ENCODE data around the gene ADGRL1. TPM values are rescaled to one million over a fixed set of nuclear protein-coding genes. Genes with fewer than 3 reads are reported as not detected.

The ADGRL1 gene
- total and polyA plus RNA-seq, 2 of the 8 experiments (the other 6 are each of a cell fraction or from before 2014, with no cell fraction given) = 95.6 to 112 TPM

GRCh38 chr19:14112051-14112808 lies 93.7 kb downstream of the ADGRL1 start (continued):
- TF ChIP-seq CBX5 (IDR thresholded peaks at IDR 0.05; ENCODE audit: low read depth, low read length) (no peak), MAFK (IDR thresholded peaks at IDR 0.05; ENCODE audit: low read depth, low read length) (no peak), POLR2AphosphoS5 (IDR thresholded peaks at IDR 0.05; ENCODE audit: low read depth, low read length) (no peak), TCF12 (IDR thresholded peaks at IDR 0.05; ENCODE audit: low read depth, low read length) (no peak), MAX (IDR thresholded peaks at IDR 0.05) (no peak), JUND (IDR thresholded peaks at IDR 0.05; ENCODE audit: low read length) (no peak), KDM1A (IDR thresholded peaks at IDR 0.05; ENCODE audit: borderline replicate concordance, low read length) (no peak), EGR1 (IDR thresholded peaks at IDR 0.05; ENCODE audit: borderline replicate concordance, low read depth, low read length) (no peak), TAF7 (optimal IDR thresholded peaks at IDR 0.05; ENCODE audit: borderline replicate concordance, low read depth, low read length) (no peak)
